Lung microvascular endothelial cell (primary cell): ENCODE measurements around the gene MRGPRD. TPM values are rescaled to one million over a fixed set of nuclear protein-coding genes. Genes with fewer than 3 reads are reported as not detected.
A peak's percentile ranks its signal among the peaks of the same experiment; 100 is the strongest.

Experiments
- DNase-seq, 2 donors: peaks; one replicate each; pipeline versions ENCODE4 v3.0.0 to v3.0.0-alpha.2; 2010; ENCODE audit warnings: low read depth in 2 of 2
- total RNA-seq: library from RNA; depleted of rRNA; stranded (reverse); fragments of >200 nt; gene quantifications from 2 replicates; pipeline ENCODE4 v1.2.1, GENCODE V29; 2014

Gene MRGPRD
- total RNA-seq, 1 donor from 2014 or later = not detected

DNA sequence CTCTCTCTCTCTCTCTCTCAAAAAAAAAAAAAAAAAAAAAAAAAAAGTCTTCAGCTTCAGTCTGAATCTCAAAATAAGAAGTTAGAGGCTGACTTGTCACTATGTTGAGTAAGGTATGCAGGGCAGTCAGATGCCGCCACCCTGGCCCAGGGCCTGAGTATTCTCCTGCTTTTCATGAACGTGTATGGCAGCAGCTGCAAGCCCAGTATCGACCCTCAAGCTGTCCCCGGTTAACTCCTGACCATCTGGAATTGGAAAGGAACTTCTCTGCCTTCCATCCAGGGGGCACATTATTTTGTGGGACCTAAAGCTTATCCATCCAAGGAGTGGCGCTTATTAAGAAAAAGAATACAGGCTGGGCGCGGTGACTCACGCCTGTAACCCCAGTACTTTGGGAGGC lies 11.4 kb downstream of the MRGPRD start:
- DNase-seq = no peak

DNA sequence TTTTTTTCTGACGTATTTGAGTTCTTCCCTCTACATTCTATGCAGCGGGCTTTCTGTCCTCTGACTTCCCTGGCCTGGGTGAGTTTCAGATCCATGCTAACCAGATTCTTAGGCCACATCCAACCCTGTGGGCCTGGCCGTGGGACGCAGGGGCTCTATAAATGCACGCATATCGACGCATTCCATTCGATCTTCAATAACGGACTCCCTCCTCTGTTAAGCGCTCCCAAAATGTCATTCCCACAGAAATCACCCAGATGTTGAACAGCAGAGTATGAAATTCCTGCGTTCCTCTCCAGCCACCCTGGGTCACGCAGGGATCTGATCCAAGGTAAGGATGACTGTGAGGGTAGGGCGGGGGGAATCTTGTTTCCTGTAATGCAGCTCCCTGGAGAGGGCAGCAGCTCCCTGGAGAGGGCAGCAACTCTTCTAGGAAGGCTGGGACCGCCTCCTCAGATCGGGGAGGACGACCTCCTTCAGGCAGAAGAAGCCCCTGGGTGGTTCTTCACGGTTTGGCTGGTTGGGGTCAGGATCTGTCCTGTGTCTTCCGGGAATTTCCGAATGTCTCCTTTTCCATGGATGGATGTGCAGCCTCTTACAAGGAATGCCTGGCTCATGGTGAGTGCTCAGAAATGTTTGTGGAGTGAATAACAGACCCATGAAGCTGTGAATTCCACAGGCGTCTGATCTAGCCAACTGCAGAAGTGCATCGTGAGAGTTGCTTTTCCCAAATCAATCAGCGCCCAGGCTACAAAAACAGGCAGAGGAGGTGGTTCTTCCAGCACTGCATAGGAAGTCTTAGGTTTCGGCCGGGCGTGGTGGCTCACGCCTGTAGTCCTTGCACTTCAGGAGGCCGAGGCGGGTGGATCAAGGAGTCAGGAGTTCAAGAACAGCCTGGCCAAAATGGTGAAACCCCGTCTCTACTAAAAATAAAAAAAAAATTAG lies 12.2 kb downstream of the MRGPRD start:
- DNase-seq = no peak

DNA sequence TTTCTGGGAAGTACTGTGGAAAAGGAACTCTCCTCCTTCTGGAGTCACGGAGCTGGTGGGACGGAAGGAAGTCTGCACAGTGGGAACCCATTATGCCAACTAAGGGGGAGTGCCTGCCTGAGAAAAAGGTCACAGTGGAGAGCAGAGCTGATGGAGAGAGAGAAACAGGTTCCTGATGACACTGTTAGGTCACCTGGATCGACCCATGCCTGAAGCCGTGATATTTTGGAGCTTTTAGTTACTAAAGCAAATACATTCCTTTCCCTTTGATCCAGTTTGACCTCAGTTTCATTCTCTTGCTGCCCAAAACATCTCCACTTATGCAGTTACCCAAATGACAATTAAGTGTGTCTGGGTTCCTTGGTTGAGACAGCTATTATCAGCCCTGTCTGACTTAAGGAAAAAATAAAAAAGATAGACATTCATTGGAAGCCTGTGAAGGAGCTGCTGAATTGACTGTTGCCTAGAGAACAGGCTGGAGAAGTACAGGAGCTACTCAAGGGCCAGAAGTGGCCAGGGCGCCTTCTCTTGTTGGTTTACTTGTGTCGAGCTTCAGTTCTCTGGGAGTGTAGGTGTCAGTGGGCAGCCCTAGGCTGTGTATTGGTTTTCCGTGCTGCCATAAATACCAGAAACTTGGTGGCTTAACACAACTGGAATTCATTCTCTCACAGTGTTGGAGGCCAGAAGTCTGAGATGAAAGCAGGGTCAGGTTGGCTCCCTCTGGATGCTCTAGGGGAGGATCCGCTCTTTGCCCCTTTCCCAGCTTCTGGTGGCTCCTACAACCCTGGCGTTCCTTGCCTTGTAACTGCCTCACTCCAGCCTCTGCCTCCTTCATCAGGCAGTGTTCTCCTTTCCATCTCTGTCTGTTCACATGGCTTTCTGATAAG lies 13.6 kb downstream of the MRGPRD start:
- no peak for DNase-seq

DNA sequence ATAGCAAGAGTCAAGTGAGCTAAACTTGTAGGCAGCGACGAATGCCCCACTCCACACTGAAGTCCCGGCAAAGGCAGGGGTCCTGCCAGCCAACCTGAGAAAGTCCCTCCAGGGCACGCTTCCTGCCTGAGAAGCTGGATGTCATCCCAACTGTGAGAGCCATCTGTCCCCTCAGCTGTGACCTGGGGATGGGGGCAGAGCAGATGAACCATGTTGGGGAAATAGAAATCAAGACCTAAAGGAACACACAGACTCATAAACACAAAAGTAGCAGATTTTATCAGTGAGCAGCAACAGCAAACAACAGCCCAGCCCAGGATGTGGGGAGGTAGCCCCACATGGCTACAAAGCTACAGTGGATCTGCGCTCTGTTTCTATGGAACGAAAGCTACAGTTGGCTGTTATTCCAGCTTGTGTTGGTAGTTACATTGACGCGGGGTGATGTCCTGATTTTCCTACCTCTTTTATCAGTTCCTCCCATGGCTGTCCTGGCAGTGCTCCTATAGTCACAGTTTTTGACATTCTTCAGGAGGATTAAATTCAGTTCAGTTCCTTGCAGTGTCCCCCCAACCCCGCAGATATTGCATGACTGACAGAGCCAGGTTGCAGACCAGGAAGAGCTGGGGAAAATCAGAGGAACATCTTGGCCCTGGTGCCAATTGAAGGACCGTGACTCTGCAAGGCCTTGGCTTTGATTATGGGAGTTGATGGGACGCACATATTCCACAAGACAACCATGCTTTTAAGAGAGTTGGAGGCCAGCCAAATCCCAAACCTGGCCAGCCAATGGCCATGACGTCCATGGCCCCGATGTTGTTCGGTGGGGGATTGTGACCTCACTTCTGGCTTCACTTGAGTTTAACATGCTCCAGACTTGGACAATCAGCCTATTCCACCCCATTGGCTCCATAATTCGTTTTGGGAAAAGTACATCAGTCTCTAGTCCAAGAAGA lies 14.6 kb downstream of the MRGPRD start:
- DNase-seq = peak in 1 of 2 donors; percentile 53

DNA sequence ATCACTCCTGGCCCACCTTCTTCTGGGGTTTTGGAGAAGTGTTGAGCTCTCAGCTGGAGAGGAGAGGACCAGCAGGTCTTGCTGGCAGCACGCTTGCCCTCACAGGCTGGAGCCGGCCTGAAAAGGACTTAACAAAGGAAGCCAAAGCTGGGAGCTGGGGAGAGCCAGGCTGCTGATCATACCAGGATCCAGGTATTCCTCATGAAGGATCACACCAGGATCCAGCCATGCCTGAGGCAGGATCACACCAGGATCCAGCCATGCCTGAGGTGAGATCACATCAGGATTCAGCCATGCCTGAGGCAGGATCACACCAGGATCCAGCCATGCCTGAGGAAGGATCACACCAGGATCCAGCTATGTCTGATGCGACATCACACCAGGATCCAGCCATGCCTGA lies 17.0 kb downstream of the MRGPRD start:
- DNase-seq = peak in 1 of 2 donors; percentile 24

DNA sequence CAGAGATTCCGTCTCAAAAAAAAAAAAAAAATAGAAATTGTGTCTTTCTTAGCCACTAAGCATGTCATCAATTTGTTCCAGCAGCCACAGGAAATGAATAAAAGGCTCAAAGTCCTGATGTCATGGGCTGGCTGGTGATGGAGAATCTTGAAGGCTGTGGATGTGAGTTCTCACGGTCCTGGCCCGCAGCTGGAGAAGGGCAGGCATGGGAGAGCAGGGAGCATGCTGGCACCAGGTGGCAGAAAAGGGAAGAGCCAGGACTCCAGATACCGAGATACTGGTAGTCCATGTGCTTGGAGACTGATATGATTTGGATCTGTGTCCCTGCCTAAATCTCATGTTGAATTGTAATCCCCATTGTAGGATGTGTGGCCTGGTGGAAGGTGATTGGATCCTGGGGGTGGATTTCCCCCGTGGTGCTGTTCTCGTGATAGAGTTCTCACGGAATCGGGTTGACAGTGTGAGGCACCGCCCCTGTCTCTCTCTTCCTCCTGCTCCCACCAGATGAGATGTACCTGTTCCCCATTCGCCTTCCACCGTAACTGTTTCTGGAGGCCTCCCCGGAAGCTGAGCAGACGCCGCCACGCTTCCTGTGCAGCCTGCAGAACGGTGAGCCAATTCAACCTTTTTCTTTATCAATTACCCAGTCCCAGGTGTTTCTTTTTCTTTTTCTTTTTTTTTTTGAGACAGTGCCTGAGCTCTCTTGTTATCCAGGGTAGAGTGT lies 18.1 kb downstream of the MRGPRD start:
- peak in 1 of 2 donors; percentile 25 for DNase-seq

DNA sequence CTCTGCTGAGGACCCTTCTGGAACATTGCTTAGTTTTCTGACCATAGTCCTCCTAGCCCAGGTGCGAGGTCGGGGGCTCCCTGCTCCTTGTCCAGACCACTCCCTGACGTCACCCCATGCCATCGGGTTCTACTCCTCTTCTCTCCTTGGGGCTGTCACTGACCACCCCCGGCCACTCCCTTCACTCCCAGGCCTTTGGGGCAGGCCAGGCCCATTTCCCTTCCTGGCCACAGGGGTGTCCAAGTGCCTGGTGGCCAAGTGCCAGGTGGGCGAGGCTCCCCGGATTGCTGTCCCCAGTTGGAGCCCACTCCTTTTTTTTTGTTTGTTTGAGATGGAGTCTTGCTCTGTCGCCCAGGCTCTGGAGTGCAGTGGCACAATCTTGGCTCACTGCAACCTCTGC lies 19.5 kb downstream of the MRGPRD start:
- DNase-seq = no peak

DNA sequence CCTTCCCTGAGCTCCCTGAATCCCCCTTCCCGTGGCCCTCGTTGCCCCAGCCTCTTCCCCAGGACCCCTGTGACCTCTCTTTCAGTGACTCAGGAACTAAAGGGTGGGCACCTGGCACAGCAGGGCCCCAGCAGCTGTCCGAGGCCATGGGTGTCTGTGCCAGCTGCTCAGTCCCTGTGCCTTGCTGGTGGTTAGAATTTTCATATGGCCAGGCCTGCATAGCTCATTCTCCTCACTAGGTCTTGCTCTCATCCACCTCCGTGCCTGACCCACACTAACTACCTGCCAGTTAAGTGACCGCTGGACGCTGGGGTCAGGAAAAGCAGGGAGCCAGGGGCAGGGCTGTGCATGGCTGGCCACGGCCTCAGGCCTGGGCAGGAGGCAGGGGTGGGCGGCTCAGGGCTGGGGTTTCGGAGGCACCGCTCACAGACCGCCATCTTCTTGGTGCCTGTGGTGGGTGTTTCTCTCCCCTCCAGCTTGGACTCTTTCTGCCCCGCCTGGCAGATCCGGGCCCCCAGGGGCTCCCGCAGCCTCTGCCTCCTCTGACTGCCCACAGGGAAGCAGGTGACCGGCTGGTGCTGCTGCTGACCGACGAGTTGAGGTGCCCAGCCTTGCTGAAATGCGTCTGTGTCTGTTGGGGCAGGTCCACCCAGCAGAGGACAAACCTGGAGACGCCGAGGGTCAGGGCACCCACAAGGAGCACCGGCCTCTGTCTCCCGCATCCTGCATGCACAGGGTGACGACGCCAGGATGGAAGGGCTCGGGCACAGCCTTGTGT lies 20.3 kb downstream of the MRGPRD start:
- DNase-seq = no peak

DNA sequence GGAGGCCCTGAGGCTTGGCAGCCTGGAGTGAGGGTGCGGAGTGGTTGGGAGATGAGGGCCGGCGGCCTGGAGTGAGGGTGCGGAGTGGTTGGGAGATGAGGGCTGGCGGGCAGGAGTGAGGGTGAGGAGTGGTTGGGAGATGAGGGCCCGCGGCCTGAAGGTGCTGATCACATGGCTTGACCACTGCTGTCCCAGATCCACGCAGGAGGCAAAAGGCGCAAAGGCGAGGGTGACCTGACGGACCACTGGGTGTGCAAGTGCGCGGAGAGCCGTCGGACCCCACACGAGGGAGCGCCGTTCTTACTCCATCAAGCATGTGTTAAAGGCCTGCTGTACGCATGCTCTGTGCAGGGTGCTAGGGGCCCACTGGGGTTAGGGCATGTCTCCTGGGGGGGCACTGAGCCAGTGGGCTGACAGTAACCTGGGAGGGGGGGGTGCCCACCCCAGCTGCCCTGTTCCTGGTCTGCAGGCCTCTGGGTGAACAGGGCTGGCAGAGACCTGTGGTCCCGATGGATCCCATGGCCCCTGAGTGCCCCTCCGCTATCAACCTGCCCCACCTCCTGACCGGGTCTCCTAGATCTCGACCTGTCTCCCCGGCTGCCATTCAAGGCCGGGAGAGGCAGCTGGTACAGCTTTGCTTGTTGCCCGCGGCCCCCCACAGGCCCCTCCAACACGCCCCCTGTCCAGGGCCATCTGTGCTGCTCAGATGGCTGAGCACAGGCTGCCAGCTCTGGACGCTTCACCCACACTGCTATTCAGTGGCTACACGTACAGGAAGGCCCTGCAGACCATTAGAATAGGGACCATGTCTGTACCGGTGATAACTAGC lies 21.1 kb downstream of the MRGPRD start:
- DNase-seq = no peak

DNA sequence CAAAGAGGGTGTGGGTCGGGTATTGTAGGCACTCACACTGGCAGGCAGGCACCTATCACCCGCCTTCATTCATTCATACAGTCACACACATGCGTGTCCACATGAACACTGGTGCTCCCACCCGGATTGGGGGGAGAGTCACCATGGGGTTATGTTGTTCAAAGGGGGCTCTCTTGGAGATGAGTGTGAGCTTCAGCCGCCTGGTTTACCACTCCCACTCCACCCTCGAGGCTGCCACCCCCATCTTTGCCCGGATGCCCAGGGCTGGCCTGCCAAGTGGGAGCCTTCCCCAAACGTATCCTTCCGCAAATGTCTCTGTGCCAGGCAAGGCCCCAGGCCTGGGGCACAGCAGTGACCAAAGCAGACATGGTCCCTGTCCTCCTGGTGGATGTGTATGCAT lies 22.6 kb downstream of the MRGPRD start:
- DNase-seq = no peak

DNA sequence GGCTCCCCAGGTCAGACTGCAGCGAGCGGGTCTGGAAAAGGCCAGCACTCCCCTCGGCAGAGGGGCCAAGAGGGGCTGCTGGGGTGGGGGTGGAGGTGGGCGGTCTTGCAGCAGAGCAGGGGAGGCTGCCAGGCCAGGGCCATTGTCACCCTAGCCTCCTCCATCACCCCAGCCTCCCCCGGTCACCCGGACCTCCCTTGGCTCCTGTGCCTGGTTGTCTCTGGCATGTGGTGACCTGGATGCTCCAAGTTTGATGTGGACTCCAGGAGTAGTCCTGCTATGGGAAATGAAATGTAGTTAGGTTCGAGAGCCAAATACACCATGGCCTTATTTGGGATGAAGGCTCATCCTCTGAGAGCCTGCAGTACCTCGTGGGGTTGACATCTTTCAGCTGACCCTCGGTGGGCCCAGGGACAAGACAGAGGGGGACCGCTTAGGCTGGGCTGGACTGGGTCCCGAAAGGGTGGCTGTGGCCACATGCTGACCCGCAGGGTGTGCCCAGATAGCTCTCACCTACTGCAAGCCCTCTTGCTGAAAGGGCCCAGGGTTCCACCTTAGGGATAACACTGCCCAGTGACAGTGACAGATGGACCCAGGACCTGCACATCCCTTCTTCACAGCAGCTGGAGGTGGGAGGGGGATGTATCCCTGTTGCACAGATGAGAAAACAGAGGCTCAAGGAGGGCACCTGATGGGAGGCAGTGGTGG lies 24.1 kb downstream of the MRGPRD start:
- DNase-seq = no peak

DNA sequence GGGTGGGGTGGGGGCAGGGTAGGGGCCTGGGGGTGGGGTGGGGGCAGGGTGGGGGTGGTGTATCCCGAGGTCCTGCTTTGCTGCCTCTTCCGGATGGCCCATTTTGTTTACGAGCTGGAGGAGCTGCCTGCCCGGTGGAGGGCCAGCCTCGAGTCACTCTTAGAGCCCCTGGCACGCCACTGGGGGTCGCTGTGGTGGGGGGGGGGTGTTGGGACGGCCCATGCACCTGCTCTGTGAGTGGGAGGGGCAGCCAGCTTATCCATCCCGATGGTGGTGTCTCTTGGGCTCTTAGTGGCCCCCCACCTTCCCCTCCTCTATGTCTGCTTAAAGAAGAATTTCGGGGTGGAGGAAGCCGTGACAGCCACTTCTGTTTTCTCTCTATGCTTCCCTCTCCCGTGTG lies 24.6 kb downstream of the MRGPRD start:
- DNase-seq = peak in 1 of 2 donors; percentile 27

DNA sequence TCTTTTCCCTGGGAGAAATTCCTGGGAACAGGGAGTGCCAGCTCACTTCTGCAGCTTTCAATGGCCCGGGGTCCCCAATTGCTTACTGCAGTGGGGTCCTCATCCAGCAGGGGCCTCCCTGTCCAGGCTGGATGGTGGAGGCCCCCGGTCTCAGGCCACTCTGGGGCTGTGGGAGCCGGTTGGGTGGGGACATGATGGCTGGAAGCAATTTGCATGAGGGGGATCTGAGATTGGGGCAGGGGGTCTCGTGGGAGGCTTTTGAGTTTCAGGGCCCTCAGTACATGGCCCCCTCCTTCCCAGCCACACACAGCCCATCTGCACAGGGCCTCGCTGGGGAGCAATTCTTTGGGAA lies 25.2 kb downstream of the MRGPRD start:
- no peak for DNase-seq

DNA sequence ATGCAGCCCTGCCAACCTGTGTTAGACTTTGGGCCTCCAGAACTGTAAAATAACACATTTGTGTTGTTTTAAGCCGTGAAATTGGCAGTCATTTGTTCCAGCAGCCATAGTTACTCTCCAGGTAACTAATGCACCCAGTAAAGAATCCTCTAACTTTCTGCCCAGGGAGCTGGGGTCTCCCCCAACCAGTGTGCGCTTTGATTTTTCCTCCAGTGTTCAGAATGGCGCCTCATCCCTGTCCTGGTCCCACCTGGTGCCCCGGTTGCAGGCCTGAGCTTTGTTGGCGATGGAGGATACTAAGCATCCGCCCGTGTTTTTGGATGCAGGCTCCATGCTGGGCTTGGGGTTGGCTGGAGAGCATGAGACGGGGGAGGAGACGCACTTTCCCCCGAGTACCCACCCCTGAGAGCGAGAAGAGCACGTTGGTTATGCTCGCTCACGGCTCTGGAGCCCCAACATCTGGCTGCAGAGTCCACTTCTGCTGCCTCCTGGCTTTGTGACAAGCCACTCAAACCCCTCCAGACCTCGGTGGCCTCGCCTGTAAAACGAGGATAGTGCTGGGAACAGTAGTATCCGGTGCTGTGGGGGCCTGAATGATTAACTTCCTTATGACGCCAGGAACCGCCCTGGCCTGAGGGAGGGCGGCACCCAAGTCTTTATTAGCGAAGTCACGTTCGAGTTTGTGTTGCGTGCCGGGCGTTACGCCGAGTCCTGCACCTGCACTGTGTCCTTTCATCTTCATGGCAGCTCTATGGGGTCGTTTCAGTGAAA lies 25.8 kb downstream of the MRGPRD start:
- DNase-seq = peak; percentile 61 to 72

DNA sequence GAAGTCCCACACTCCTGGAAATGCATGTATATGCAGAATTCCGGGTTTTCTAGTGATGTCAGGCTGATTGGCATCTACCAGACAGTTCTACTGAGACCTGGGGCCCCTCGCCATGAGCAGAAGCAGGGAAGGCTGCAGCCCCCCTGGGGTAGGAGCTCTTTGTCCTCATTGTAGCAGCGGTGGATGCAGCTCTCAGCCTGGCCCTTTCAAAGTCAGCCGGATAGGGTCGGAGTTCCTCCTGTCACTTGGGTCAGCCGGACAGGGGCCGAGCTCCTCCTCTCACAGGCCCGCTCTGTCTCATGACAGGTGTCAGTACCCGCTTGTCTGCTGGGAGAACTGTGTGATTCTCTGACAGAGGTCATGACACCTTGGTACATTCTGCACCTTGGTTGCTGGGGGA lies 30.0 kb downstream of the MRGPRD start:
- DNase-seq = no peak

DNA sequence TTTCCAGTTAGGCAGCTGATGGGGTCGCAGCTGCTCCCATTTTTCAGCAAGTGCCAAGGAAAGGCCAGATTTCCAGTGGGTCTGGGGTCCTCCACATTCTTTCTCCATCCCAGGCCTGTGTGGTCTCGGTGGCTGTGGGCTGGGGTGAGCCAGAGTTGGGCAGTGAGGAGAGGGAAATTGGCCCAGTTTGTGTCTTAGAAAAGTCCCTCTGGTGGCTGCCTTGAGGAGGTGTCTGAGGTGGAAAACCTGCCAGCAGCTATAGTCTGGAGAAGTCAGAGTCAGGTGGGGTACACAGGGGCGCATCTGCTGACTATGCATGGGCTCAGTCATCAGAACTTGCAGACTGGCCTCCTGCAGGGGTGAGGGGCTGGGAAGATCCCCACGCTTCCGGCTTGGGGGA lies 30.5 kb downstream of the MRGPRD start:
- DNase-seq = peak in 1 of 2 donors; percentile 35

DNA sequence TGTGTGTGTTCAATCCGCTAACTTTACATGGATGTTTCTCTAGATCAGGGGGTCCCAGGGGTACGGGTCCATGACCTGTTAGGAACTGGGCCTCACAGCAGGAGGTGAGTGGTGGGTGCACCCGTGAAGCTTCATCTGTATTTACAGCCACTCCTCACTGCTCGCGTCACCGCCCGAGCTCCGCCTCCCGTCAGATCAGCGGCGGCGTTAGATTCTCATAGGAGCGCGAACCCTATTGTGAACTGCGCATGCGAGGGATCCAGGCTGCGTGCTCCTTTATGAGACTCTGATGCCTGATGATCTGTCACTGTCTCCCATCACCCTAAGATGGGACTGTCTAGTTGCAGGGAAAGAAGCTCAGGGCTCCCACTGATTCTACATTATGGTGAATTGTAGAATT lies 31.9 kb downstream of the MRGPRD start:
- DNase-seq = no peak

DNA sequence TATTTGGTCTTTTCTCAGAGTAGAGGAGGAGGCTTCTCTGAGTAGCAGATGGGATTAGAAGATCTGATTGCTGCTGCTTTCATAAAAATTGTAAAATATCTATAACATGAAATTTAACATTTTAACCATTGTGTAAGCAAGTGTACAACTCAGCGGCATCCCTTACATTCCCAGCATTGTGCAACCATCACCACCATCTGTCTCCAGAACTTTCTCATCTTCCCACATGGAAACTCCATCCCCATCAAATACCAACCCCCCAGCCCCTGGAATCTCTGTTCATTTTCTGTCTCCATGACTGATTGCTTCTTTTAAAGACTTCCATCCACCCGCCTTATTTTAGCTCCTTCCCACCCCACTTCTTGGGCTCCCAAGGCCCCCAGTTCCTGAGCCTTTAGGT lies 32.3 kb downstream of the MRGPRD start:
- no peak for DNase-seq
